Glutamatergic neuron (in vitro differentiated cells): ENCODE results near the gene REXO4. TPM values are rescaled to one million over a fixed set of nuclear protein-coding genes. Genes with fewer than 3 reads are reported as not detected.

Experiments
- DNase-seq: peaks from one replicate; pipeline ENCODE4 v3.0.0; 2022
- H3K27ac Mint-ChIP-seq: one replicate; pipeline ENCODE4 v1.8.0; 2020; ENCODE audit warnings: mild to moderate bottlenecking, mixed read lengths, inconsistent platforms; ENCODE audit not compliant: unreplicated experiment
- H3K27me3 Mint-ChIP-seq: one replicate; pipeline ENCODE4 v1.8.0; 2020; ENCODE audit warnings: mild to moderate bottlenecking, moderate library complexity, mixed read lengths, inconsistent platforms; ENCODE audit not compliant: unreplicated experiment
- H3K36me3 Mint-ChIP-seq: one replicate; pipeline ENCODE4 v1.8.0; 2020; ENCODE audit warnings: mild to moderate bottlenecking, mixed read lengths, inconsistent platforms; ENCODE audit not compliant: unreplicated experiment
- H3K4me1 Mint-ChIP-seq: one replicate; pipeline ENCODE4 v1.8.0; 2020; ENCODE audit warnings: mild to moderate bottlenecking, low read depth, mixed read lengths, inconsistent platforms; ENCODE audit not compliant: unreplicated experiment
- H3K4me3 Mint-ChIP-seq: one replicate; pipeline ENCODE4 v1.8.0; 2020; ENCODE audit warnings: mild to moderate bottlenecking, mixed read lengths, inconsistent platforms; ENCODE audit not compliant: unreplicated experiment
- H3K9me3 Mint-ChIP-seq: one replicate; pipeline ENCODE4 v1.8.0; 2020; ENCODE audit warnings: mild to moderate bottlenecking, moderate library complexity, mixed read lengths, inconsistent platforms; ENCODE audit not compliant: unreplicated experiment
- CTCF ChIP-seq: fragments of 200-600 bp; sonication (generic); IDR thresholded peaks from one replicate; pipeline ENCODE4 v1.5.0; 2021; ENCODE audit not compliant: partially characterized antibody, unreplicated experiment
- total RNA-seq: library from RNA; stranded (reverse); fragmentation: NEBNext Ultra II Directional; extraction: Animal tissue kit (Norgen Biotek cat#: 25700); gene quantifications from one replicate; pipeline ENCODE4 v1.2.1, GENCODE V29; 2021; ENCODE audit not compliant: unreplicated experiment

REXO4 gene
- total RNA-seq, 1 donor from 2014 or later, result 20.4 TPM

- H3K36me3 Mint-ChIP-seq, result no peaks in the 10 kb centered on the region
- no peak overlapping the region for H3K4me3 Mint-ChIP-seq
- no peaks in the 10 kb centered on the region for H3K4me1 Mint-ChIP-seq
- TF ChIP-seq CTCF, result no peak
- no peak for DNase-seq
- H3K27me3 Mint-ChIP-seq, result peaks cover 2% of the 10 kb centered on the region
- H3K27ac Mint-ChIP-seq, result peak overlapping the region; percentile 7
- peaks cover 6% of the 10 kb centered on the region for H3K9me3 Mint-ChIP-seq
Observed at GRCh38 chr9:133404454-133405002, 13.3 kb downstream of the REXO4 start.

GRCh38 chr9:133403766-133404453 is 13.9 kb downstream of the REXO4 start:
- no peak for DNase-seq
- Mint-ChIP-seq H3K4me3 (no peak overlapping the region), H3K36me3 (no peaks in the 10 kb centered on the region), H3K4me1 (no peaks in the 10 kb centered on the region), H3K27me3 (peaks cover 4% of the 10 kb centered on the region), H3K27ac (peak overlapping the region; percentile 7), H3K9me3 (peaks cover 6% of the 10 kb centered on the region)
- peak; percentile 53 for TF ChIP-seq CTCF

GRCh38 chr9:133402689-133403088 is 15.1 kb downstream of the REXO4 start:
- no peak overlapping the region for H3K27ac Mint-ChIP-seq
- H3K4me1 Mint-ChIP-seq, result no peaks in the 10 kb centered on the region
- no peaks in the 10 kb centered on the region for H3K36me3 Mint-ChIP-seq
- TF ChIP-seq CTCF, result no peak
- peaks cover 4% of the 10 kb centered on the region for H3K27me3 Mint-ChIP-seq
- peaks cover 6% of the 10 kb centered on the region for H3K9me3 Mint-ChIP-seq
- H3K4me3 Mint-ChIP-seq, result no peak overlapping the region
- DNase-seq, result no peak

GRCh38 chr9:133401588-133401987 is 16.2 kb downstream of the REXO4 start:
- Mint-ChIP-seq H3K9me3 (peaks cover 3% of the 10 kb centered on the region), H3K4me1 (no peaks in the 10 kb centered on the region), H3K4me3 (no peak overlapping the region), H3K27me3 (peaks cover 2% of the 10 kb centered on the region), H3K36me3 (no peaks in the 10 kb centered on the region), H3K27ac (no peak overlapping the region)
- DNase-seq, result no peak
- no peak for TF ChIP-seq CTCF

- Mint-ChIP-seq H3K36me3 (no peaks in the 10 kb centered on the region), H3K27ac (no peak overlapping the region), H3K9me3 (peaks cover 3% of the 10 kb centered on the region), H3K27me3 (peaks cover 2% of the 10 kb centered on the region), H3K4me3 (no peak overlapping the region), H3K4me1 (no peaks in the 10 kb centered on the region)
- no peak for TF ChIP-seq CTCF
- no peak for DNase-seq
Observed at GRCh38 chr9:133400292-133400691, 17.5 kb downstream of the REXO4 start.
